Fibroblast of peridontal ligament (primary cell): Measurements from ENCODE around the gene PNO1.
"Not testable (repeated sequence)": the region's sequence is repeated elsewhere in the genome, so short reads cannot be mapped to it uniquely, and the experiment has no call there.

Experiments
- DNase-seq: peaks from one replicate; pipeline ENCODE4 v3.0.0-alpha.2; 2010; ENCODE audit errors: extremely low read depth

PNO1 gene

GRCh38 chr2:68157002-68157401, 686 bp upstream of the PNO1 start:
- no peak for DNase-seq

GRCh38 chr2:68158134-68158447, 403 bp downstream of the PNO1 start:
- no peak for DNase-seq

- no peak for DNase-seq
Measured at GRCh38 chr2:68163641-68164040, 6.0 kb downstream of the PNO1 start.

GRCh38 chr2:68167186-68167585, 9.5 kb downstream of the PNO1 start:
- no peak for DNase-seq

GRCh38 chr2:68169308-68169707, 11.6 kb downstream of the PNO1 start:
- DNase-seq: no peak

- DNase-seq: no peak
Measured at GRCh38 chr2:68171146-68171545, 13.5 kb downstream of the PNO1 start.

GRCh38 chr2:68171684-68172083, 14.0 kb downstream of the PNO1 start:
- DNase-seq: no peak

GRCh38 chr2:68172521-68172920, 14.8 kb downstream of the PNO1 start:
- no peak for DNase-seq

- no peak for DNase-seq
Measured at GRCh38 chr2:68172990-68173700, 15.5 kb downstream of the PNO1 start.

GRCh38 chr2:68175210-68175609, 17.5 kb downstream of the PNO1 start:
- DNase-seq: not testable (repeated sequence)

GRCh38 chr2:68176657-68177056, 19.0 kb downstream of the PNO1 start:
- no peak for DNase-seq

- DNase-seq: no peak
Measured at GRCh38 chr2:68177541-68177940, 19.9 kb downstream of the PNO1 start.

GRCh38 chr2:68178432-68178831, 20.7 kb downstream of the PNO1 start:
- DNase-seq: no peak

GRCh38 chr2:68178954-68179627, 21.4 kb downstream of the PNO1 start:
- peak; percentile 33 for DNase-seq

GRCh38 chr2:68182902-68183301, 25.2 kb downstream of the PNO1 start:
- no peak for DNase-seq

- DNase-seq: peak; percentile 26
Measured at GRCh38 chr2:68185541-68186164, 28.0 kb downstream of the PNO1 start.

GRCh38 chr2:68187329-68187728, 29.6 kb downstream of the PNO1 start:
- no peak for DNase-seq

GRCh38 chr2:68188831-68189230, 31.1 kb downstream of the PNO1 start:
- no peak for DNase-seq

- DNase-seq: no peak
Measured at GRCh38 chr2:68189991-68190784, 32.5 kb downstream of the PNO1 start.

- DNase-seq: peak; percentile 93
Measured at GRCh38 chr2:68190991-68191731, 33.5 kb downstream of the PNO1 start.

- peak; percentile 13 for DNase-seq
Measured at GRCh38 chr2:68193144-68193543, 35.5 kb downstream of the PNO1 start.
